NT2/D1 (cell line): Measurements from ENCODE around the gene NRGN.

Experiments used
- YY1 ChIP-seq: IDR thresholded peaks from 2 replicates; pipeline ENCODE4 v1.6.1; 2011; ENCODE audit not compliant: insufficient read length, insufficient read depth
- ZNF274 ChIP-seq: IDR thresholded peaks from 2 replicates; pipeline ENCODE4 v1.6.1; 2011; ENCODE audit warnings: mild to moderate bottlenecking, low read depth, low read length

DNA sequence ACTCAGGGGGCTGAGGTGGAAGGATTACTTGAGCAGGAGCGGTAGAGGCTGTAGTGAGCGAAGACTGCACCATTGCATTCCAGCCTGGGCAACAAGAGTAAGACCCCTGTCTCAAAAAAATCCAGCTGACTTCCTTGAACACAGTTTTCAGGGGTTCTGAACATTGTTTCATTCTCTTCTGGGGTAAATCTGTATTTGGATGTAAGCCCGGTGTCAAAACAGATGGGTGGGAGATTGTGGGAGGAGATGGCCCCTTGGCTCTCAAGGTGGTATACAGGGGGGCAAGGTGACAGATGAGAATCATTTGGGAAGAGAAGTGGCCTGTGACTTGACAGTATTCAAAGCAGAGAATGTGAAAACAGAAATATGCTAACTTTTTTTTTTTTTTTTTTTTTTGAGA lies 17.6 kb downstream of the NRGN start:
- TF ChIP-seq YY1 (no peak), ZNF274 (no peak)
